NCI-H2196 (cell line): Measurements from ENCODE around the gene SOCS4.
"Not testable (repeated sequence)": the region's sequence is repeated elsewhere in the genome, so short reads cannot be mapped to it uniquely, and the experiment has no call there.

Experiments used
- DNase-seq: peaks from one replicate; lab custom pipeline; 2025; ENCODE audit not compliant: unreplicated experiment; lab: John Stamatoyannopoulos, UW

The SOCS4 gene

DNA sequence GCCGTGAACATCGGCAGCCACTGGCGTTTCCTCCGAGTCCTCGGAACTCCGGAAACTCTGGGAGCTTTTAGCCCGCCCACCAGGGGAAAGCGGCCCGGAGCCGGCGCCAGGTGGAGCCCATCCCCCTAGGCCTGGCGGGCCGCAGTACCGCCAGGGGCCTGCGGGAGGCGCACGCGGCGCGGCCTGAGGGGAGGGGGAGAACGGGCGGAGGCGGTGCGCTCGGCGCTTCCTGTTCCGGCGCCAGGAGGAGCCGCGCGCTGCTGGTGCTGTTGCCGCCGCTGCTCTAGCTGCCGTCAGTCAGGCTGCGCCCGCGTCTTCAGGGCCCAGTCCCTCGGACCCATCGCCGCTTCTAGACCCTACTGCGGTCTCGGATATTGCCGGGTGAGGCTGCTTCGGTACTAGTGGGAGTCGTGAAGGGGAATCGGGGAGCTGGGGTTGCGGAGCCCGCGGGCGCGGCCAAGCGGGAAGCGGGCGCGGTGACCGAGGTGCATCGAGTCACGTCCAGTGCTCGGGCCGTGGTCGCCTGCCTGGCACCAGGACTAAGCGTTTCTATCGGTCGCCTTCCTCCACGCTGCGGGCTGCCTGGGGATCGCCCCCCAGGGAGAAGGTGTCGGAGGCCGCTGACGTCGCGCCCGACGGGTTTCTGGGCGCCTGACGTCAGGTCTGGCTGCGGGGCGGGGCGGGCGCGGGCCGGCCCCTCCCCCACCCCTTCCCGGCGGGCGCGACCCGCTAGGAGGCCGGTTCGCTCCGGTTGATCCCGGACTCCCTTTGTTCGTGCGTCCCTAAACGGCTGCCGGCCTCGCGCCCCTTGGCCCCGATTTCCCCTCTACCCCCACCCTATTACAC is 24.6 kb downstream of the SOCS4 start, which contains the start of gene MAPK1IP1L:
Gene MAPK1IP1L (plus strand): TSS at position 225 of the 846 bp plus-strand sequence. CDS start 10,037 bp downstream, outside the sequence.
- peak; percentile 92 for DNase-seq

DNA sequence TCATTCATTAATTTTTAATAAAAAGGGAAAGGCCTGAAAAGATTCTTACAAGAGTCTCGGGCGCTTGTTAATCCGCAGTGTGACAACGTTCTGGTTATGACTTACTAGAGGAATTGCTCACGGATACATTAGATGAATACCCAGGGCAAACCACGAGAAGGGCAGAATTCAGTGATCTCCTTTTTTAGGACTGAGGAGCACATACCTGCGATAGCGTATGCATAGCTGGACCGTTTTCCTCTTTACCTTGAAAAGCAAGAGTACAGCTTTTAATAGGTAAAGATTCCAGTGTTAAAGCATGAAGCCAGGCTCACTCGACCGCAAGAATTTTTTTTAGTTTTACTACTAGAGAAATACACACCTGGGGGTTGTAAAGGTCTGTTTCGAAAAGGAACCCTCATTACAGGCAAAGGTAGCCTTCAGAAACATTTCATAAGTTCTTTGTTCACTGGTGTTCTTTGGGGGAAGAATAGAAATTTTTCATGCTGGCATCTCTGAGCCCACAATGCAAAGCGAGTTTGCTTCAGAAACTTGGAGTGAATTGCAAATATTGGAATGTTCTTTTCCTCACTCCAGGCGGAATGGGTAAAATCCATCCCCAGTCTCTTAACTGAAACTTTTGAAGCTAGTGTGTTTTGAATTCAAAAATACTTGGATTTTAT is 25.4 kb downstream of the SOCS4 start:
- DNase-seq: no peak

DNA sequence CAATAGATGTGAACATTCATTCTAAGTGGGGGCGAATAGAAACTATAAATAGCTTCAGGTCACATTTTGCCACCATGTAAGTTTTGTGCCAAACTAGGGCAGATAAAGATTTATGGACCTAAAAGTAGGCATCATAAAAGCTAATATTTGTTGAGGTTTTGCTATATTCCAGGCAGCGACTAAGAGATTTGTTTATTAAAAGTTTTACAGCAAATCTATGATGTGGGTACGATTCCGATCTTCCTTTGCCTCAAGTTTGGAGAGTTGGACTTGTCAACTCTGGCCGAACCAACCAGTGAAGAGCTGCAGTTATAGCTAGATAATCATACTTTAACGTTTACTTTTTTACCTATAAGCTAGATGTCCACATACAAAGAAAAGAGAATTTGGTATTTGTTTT is 26.0 kb downstream of the SOCS4 start:
- DNase-seq: no peak

DNA sequence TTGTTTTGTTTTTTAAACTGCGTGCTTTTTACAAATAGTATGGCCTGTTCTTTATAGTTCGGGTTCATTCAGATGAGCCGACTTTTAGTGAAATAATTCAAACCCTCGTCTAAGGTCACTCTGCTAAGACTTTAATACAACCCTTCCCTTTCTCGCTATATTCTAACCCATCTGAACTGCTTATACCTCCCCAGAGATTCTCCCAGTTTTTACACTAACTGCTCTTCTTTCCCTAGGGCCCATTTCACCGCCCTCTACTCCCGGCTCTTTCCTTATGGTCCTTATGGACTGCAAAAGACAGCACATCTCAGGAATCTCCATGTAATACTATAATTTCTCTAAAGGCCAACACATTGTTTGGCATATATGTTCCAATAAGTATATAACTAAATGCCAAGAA is 26.5 kb downstream of the SOCS4 start:
- no peak for DNase-seq

DNA sequence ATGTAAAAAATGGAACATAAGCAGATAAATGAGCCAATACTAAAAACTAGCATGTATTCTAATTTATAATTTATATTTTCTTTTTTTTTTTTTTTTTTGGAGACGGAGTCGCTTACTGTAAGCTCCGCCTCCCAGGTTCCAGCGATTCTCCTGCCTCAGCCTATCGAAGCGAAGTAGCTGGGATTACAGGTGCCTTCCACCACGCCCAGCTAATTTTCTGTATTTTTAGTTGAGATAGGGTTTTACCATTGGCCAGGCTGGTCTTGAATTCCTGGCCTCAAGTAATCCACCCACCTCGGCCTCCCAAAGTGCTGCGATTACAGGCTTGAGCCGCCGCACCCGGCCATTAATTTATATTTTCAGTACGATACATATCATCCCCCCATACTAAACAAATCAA is 27.1 kb downstream of the SOCS4 start:
- DNase-seq: no peak

DNA sequence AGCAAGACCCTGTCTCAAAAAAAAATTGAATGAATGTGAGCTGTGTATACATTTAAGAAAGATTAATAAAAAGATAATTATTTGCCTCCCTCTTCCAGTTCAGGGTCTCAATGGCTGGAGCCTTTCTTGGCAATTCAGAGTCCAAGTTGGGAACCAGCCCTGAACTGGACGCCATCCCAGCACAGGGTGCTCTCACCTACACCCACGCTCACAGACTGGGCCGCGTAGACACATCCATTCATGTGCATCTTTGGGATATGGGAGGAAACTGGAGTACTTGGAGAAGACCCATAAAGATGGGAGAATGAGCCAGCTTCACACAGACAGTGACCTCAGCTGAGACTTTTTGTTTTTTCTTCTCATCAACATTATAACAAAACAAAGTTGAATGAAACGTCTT is 30.9 kb downstream of the SOCS4 start:
- no peak for DNase-seq

DNA sequence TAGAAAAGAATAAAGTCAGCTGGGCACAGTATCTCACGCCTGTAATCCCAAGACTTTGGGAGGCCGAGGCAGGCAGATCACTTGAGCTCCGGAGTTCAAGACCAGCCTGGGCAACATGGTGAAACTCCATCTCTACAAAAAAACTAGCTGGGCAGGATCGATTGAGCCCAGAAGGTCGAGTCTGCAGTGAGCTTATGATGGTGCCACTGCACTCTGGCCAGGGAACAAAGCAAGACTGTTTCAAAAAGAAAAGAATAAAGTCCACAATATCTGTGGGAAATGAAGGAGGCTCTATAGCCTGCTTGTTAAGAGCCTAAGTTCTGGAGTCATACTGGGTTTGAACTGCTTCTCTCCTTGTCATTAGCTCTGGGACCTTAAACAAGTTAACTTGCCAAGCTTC is 32.3 kb downstream of the SOCS4 start:
- no peak for DNase-seq

DNA sequence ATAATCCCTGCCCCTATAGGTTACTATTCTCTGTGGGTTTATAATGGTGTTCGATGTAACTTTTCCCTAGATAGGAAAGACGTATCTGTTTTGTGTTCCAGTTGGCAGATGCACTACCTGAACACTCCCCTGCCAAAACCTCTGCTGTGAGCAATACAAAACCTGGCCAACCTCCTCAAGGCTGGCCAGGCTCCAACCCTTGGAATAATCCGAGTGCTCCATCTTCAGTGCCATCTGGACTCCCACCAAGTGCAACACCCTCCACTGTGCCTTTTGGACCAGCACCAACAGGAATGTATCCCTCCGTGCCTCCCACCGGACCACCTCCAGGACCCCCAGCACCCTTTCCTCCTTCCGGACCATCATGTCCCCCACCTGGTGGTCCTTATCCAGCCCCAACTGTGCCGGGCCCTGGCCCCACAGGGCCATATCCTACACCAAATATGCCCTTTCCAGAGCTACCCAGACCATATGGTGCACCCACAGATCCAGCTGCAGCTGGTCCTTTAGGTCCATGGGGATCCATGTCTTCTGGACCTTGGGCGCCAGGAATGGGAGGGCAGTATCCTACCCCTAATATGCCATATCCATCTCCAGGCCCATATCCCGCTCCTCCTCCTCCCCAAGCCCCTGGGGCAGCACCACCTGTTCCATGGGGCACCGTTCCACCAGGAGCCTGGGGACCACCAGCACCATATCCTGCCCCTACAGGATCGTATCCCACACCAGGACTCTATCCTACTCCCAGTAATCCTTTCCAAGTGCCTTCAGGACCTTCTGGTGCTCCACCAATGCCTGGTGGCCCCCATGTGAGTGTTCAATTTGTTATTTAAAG is 35.7 kb downstream of the SOCS4 start:
- peak; percentile 51 for DNase-seq

DNA sequence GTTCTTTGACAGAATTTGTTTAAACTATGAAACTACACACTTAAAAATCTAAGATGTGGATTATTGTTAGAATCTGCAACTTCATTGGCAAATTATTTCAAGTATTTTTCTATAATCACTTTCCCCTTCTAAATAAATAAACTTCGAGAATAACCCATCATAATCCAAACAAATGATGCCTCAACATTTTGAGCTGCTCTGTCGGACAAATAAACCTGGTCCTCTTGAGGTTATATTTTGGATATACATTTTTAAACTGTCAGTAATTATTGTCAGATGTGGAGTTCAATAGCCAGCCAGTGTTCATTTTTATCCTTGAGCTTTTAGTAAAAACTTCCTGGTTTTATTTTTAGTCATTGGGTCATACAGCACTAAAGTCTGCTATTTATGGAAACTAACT is 37.9 kb downstream of the SOCS4 start:
- DNase-seq: not testable (repeated sequence)

DNA sequence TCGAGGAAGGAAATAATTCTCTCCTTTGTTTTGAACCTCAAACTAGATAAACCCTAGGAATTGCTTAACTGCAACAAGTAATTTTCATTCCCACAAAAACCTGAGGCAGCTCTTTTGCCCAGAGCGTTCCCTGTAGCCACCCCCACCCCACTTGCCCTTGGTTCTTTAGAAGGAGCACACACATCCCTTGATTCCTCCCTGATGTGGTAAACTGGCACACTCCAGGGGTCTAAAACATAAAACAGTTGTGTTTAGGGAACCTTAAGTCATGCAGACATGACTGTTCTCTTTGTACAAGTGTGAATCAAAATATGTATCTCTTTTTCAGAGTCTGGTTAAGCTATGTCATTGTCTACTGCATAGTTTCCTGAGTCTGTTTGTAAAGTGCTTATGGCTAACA is 38.4 kb downstream of the SOCS4 start:
- DNase-seq: no peak

DNA sequence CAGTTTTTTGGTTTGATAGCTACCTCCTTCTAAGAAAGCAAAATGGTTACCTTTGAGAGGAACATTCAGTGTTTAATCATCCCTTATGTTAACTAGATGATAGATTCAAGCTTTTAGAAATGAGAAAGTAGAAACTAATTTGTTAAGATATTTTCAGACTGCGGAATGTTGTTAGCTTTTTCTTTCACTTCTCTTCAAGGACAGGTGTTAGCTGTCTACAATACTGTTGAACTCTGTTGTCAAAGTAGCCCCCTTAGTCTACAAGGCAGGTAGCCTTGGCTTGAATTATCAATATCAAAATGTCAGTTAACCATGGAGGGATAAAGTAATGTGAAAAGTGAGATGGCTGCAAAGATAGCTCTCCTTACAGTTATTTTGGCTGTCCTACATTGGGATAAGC is 39.2 kb downstream of the SOCS4 start:
- no peak for DNase-seq

DNA sequence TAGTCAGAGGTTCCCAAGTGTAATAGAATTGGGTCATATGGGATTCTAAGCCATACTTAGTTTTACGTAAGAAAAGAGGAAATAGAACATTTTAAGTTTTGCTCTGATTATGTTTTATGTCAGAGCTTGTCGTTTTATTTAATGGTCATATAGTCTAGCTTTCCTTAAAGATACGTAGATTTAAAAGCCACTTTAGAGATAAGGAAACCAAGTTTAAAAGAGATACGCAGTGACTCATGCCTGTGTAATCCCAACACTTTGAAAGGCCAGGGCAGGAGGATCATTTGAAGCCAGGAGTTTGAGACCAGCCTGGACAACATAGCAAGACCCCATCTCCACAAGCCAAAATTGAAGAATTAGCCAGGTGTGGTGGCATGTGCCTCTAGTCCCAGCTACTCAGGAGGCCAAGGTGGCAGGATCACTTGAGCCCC is 44.0 kb downstream of the SOCS4 start:
- no peak for DNase-seq

DNA sequence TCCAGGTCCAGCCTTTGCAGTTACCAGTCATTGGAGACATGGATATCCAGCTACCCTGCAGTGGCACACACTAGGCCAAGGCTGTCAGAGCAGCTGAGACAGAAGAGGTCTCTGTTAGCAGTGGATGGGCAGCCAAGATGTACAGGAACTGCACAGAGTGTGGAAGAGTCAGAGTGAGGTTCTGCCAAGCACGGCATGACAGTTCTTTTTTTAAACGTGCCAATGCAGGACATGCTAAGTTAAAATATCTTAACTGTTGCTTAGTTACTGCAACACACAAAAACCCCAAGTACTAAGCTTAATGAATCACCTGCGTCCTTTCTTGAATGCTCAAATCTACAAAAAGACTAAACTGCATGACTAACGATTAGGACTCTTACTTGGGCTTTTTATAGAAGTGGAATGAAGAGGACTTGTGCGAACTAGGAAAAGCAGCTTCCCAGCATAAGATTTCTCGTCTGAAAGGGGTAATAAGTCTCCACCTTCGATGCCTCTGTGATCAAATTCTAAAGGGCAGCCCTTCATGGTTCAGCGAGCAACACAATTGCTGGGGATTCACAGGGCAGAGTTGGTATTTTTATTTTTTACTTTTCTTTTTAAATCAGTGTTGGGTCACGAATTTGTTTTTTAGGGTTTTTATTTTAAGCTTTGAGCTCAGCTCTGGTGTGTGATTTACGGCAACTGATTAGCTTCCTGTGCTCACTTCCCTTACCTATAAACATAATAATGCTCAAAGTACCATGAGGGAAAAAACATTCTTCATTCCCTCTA is 45.0 kb downstream of the SOCS4 start:
- DNase-seq: no peak

DNA sequence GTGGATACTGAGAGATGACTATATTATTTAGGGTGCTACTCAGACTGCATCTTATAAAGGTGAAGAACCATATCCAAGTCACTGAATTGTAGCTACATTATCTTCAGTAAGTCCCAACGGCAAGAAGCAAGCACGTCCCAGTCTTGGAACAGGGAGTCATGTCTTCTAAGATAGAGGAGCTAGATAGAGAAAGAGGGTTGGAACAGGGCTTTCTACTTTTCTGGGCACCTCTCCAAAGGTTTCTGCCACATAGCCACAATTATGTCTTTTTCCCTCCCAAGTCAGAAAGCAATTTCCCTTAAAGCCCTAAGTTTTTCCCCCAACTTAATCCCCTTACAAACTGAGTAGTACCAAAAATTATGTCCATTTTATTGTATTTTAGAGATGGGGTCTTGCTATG is 46.8 kb downstream of the SOCS4 start:
- no peak for DNase-seq

DNA sequence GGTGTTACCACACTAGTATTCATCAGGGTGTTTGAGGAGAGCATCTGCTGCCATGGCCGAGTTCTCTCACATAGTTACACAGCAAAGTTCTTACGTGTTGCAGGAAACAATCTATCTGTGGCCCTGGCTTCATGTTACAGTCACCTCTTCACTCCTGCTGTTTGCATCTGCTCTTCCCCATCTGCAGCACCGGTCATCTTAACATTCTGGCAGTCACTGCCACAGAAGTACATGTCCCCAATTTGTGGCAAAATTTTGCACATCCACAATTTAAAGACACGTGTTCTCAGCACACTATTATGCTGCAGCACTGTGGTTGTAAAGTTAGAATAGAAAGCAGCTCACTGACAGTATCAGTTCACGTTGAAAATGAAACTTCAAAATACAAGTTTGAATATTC is 47.6 kb downstream of the SOCS4 start:
- DNase-seq: no peak

DNA sequence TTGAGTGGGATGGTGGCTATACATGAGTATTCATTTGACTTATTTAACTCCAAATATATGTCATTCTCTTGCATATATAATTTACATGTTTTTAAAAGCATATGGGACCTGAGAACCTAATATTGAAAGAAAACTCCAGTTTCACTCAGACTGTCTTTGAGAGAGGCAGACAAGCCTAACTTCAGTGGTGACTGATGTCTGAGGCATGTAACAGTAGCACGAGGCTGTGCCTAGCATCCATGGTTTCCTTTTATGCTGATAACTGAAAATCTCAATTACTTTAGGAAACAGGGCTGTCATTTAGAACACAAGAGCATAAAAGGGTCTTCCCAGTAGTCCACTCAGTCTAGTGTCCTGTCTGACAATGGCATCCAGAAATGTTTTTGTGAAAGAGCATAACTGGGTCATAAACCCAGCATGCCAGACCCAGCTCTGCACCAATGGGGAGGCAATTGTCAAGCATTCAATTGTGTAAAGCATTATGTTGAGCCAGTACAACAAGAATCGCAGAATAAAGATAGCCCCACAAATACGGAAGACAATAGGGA is 48.7 kb downstream of the SOCS4 start:
- DNase-seq: no peak

DNA sequence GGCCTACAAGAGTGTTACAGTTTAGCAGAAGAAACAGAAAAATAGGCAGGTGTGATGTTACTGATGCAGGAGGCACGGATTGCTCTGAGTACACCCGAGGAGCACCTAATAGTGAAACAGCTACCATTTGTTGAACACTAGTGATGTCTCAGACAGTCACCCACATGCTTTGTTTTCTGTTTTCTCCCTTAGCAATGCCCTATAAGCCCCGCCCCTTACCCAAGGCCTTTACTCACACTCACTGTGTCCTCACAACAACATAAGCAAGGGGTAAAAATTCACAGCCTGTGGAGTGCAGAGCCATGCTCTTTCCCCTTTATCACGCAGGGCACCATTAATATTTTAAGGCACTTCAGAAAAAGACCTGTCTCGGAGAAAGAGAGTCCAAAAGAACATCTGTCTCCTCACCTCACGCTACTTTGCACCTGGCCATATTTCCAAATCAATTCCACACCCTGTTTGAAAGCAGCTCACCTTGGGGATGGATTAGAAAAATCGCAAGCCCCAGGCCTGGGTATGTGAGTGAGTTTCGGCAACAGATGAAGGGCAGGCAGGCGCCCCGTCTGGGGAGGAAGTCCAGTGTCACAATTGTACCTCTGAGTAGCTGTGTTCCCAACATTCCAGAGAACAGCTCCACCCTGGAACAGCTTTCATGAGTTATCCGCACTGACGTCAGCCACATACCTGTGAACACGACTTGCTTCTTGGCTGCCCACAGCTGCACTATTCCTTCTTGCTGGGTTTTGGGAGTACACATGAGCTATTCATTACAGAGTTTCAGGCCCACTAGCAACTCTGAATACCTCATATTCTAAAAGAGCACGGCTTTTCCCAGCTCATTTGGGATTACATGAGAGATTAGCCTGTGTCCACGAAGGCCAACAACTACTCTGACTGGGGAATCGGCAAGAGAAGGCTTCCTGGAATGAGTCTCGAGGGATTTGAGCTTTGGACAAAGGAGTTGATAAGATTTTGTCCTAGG is 50.4 kb downstream of the SOCS4 start:
- no peak for DNase-seq

DNA sequence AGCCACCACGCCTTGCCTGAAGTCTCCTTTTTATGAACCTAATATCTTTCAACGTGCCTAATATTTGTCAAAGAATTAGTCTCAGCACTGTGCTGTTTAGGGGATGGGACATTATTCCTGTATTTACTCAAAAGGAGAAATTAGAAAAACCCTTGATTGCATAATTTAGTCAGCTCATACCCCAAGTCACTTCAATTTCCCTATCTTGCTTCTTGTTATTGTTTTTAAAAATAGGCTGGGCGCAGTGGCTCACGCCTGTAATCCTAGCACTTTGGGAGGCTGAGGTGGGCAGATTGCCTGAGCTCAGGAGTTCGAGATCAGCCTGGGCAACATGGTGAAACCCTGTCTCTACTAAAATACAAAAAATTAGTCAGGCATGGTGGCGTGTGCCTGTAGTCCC is 52.9 kb downstream of the SOCS4 start:
- not testable (repeated sequence) for DNase-seq

DNA sequence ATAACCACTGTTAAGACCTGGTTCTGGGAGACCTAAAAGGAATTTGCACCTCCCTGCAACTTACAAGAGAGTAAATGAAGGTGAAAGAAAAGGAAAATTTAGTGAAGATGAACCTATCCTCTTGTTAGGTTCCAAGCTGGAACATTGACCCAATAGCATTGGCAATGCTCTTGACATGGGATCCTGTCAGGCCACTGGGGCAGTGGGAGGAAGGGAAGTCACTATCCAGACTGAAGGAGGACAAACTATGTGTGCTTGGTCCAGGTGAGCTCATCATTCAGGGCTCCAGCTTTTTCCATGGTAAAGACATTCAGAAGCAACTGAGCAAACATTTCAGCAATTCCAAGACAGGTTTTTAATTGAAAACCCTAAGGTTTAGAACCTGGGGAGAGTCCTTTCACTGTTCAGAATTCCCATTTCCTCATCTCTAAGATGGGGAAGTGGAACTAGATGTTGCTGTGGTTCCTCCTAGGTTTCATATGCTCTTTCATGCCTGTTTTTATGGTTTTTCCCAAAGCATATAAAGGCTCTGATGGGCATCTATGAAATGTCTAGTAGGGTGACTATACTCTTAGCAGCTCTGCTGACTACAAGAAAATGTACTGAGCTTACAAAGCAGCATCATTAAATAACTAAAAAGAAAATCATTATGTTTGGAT is 57.5 kb downstream of the SOCS4 start:
- no peak for DNase-seq
